HG03139 (cell line): ENCODE measurements around the gene MAGI2.

Experiments used
- ATAC-seq: cut with Tn5 transposase; IDR thresholded peaks from one replicate; pipeline ENCODE4 v1.9.1; 2021; ENCODE audit not compliant: unreplicated experiment

Gene MAGI2

GRCh38 chr7:78441737-78442136, 1011.7 kb downstream of the MAGI2 start:
- ATAC-seq, result no peak

DNA sequence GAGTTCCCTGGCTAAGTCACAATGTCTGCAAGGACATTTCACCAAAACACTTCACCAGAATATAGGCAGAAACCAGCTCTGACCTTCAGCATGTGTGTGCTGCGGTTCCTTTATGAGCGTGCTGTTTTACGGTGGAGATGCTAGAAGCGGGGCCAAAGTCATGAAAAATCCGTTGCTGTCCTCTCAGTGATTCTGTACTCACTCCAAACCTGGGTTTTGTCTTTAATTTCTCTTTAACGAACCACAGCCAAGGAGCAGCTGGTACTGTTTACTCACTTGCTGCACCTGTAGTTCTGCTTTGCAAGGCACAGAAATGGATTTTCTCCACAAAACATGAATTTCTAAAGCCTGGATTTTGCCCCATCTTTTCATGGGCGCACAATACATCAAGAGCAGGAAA, 1015.0 kb downstream of the MAGI2 start:
- no peak for ATAC-seq

DNA sequence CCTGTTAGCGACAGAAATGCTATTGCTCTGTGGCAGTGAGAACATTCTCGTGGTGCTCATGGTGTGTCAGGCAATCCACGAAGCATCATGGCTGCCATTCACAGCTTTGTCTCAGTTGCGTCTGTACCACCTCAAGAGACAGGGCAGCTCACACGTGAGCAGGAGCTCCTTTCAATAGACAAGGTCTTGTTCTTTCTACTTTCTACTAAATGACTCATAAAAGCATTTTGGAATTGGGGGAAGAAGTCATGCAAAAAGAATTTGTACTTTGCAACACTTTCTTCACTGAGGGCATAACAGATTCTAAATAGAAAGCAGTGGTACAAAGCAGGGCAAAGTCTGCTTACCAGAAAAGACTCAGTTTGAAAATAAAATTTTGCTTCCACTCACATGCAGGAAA, 1016.3 kb downstream of the MAGI2 start:
- ATAC-seq, result no peak

DNA sequence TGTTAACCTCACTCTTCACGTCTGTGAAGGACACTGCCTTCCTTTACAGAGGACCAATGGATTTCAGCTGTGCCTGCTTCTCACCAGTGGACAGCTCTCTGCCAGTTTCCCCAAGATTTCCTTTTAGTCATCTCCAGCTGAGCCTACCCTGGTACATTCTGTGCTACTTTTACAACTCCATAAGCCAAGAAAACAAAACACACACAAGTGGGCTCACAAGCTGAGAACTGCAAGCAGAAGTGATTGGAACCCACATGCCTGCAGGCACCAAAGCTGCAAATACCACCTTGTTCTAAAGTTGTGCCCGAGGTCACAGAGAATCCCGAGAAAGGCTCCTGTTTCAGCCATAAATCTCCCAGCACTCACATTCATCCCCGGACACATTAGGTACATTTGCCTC, 1018.1 kb downstream of the MAGI2 start:
- ATAC-seq, result no peak

DNA sequence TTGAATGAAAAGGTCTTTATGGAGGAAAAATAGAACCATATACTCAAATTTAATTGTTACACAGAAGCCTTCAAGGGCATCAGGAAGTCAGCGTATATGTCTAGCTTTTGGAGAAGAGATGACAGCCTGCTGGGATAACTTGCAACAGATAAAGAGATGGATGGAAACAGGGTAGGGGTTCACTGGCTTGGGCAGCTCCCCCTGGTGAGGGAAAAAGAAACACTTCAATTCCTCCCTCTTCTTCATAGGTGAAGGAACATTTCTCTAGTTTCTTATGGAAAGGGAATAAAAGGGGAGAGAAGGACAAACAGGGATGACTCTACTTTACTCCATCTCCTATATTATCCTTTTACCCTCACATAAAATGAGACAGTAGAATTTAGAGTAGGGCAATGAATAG, 1019.2 kb downstream of the MAGI2 start:
- ATAC-seq, result no peak

GRCh38 chr7:78433421-78433820, 1020.0 kb downstream of the MAGI2 start:
- ATAC-seq, result no peak

- ATAC-seq, result no peak
Measured at GRCh38 chr7:78429878-78430277, 1023.6 kb downstream of the MAGI2 start.

- ATAC-seq, result no peak
Measured at GRCh38 chr7:78427209-78427608, 1026.3 kb downstream of the MAGI2 start.

- no peak for ATAC-seq
Measured at GRCh38 chr7:78420001-78420400, 1033.5 kb downstream of the MAGI2 start.

- ATAC-seq, result no peak
Measured at GRCh38 chr7:78417180-78417853, 1036.2 kb downstream of the MAGI2 start.

DNA sequence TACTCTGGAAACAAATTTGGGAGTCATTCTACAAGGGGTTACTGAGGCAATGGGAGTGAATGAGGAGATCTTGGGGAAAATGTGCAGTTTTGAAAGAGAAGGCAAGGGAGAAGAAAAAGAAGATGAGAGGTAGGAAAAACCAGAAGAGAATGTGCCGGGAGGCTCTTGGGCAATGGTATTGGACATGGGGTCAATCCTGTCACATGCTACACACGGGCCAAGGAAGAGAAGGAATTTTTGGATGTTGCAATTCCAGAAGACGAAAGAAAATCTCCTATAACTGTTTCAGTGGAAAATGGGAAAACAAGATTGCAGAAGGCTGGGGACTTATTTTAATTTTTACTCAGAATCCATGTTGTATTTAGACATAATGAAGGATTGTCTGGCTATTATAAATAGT, 1039.9 kb downstream of the MAGI2 start:
- ATAC-seq, result no peak

- ATAC-seq, result no peak
Measured at GRCh38 chr7:78412216-78412858, 1041.1 kb downstream of the MAGI2 start.

GRCh38 chr7:78407031-78407430, 1046.4 kb downstream of the MAGI2 start:
- no peak for ATAC-seq

DNA sequence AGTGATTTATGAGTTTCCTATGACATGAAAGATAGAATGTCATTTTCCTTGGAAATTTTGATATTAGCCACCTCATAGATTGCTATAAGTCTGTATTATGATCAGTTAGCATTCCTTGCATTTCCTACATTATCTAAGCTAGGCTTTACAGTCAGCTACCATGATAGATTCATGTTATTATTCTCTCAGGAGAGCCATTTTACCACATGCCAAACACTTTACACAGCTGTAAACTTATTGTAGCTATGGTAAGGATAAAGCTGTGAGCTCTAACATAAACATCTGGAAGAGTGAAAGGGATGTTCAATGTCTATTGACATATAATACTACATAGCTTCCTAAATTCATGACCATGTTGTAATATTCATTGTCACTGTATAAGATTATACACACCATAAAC, 1046.9 kb downstream of the MAGI2 start:
- no peak for ATAC-seq

- ATAC-seq, result no peak
Measured at GRCh38 chr7:78402096-78402495, 1051.4 kb downstream of the MAGI2 start.

DNA sequence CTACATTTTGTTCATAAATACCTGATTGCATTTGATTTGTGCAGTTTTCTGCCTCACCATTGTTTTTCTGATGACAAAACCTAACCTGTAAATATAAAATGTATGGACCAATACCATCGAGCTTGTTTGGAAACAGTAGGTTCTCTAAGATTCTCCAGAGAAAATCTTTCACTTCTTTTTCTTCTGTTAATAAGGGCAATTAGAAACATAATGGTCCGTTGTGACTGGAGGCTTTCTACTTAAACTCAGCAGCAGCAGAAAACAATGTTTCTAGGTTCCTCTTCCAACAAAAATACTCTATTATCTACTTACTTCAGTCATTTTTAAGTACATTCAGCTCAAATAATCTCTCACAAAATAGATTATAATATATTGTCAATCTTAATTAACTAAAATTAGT, 1053.4 kb downstream of the MAGI2 start:
- no peak for ATAC-seq

DNA sequence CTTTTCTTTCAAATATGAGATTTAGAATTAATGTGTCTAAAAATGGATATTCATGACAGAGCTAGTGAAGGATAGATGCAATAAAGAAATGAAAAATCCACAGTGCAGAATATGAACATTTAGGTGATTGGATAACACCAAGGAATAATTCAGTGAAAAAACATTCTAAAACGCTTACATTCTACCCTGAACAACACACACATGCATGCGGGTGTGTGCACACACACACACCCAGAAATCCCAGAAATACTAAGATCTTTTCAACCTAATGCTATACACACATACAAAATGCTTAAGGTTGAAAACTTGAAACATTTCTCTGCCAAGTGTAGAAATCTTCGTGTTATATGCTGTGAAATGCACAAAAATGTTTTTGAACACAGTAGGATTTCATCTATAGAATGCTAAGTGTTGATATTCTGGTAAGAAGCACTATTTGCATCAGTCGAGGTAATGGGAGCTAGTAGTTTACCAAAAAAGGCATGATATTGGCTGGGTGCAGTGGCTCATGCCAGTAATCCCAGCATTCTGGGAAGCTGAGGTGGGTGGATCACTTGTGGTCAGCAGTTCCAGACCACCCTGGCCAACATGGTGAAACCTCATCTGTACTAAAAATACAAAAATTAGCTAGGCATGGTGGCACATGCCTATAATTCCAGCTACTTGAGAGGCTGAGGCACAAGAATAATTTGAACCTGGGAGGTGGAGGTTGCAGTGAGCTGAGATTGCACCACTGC, 1054.3 kb downstream of the MAGI2 start:
- ATAC-seq, result no peak

GRCh38 chr7:78398576-78398975, 1054.9 kb downstream of the MAGI2 start:
- no peak for ATAC-seq

DNA sequence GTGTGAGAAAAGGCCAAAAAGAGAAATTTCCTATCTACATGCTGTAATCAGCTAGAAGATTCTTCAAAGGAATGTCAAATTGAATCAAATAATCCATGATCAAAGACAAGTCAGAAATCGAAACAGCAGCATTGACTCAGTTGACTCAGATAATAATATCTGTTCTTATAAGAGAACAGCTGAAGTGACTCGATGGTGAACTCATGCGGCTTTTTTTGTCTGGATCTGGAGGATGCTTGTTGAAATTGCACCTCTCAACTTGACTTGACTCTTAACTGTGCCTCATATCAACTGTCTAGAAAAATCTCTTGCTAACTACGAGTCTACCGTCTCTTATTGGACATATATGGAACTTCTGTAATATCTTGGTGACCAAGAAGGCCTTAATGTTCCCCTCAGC, 1055.4 kb downstream of the MAGI2 start:
- no peak for ATAC-seq

DNA sequence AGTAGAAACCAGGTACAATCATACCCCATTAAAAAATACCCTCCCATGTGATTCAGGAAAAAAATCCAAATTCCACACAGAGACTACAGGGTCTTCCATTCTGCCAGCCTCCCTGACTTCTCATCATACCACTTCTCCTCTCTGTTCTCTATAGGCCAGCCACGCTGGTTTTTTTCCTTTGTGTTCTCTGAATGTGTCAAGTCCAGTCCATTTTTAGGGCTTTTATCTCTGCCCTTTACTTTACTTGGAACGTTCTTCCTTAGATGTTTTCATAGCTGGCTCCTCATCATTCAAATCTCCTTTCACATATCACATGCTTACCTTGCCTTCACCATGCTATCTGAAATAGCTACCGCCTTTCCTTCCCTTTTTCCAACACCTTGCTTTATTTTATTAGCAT, 1057.3 kb downstream of the MAGI2 start:
- ATAC-seq, result no peak

DNA sequence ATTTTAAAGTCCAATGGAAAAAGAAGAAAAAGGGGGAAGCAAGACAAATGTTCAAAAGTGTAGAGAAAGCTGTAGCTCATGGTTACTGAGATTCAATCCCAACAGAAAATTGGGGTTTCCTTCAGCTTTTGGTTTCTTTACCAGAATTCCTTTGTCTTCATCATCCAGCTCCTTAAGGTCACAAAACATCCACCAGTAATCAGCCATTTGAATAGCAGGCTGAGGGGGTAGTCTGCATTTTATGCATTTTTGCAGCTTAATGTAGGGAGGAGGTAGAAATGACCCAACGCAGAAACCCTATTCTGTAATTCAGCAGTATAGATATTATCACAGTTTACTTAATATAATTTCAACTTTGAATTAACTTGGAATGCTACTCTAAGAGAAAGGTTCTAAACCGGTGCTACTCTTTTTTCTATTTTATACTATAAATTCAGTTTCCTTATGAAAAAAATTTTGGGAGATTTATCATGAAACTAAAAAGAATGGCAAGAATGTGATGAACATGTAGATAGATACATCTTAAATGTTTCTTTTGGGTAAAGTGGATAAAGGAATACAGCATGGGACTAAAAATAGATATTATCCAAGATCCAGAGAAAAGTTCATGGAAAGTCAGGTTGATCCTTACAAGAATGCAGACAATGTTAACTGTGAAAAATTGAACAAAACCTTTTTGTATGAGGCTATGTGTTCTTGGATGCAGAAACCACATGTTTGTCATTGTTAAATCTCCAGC, 1058.0 kb downstream of the MAGI2 start:
- no peak for ATAC-seq

GRCh38 chr7:78389022-78389421, 1064.4 kb downstream of the MAGI2 start:
- no peak for ATAC-seq
